HFFc6 (cell line): ENCODE data around the gene CTSH. TPM values are rescaled to one million over a fixed set of nuclear protein-coding genes. Genes with fewer than 3 reads are reported as not detected.

Source experiments
- DNase-seq: peaks from one replicate; pipeline ENCODE4 v3.0.0-alpha.2; 2018
- H3K27ac Mint-ChIP-seq: 2 replicates; pipeline ENCODE4 v1.8.0; 2020; ENCODE audit warnings: mild to moderate bottlenecking, mixed read lengths
- H3K27me3 Mint-ChIP-seq: 2 replicates; pipeline ENCODE4 v1.8.0; 2021; ENCODE audit warnings: mild to moderate bottlenecking, moderate library complexity, mixed read lengths; ENCODE audit not compliant: insufficient read depth
- H3K36me3 Mint-ChIP-seq: 2 replicates; pipeline ENCODE4 v1.8.0; 2021; ENCODE audit warnings: low read depth, mixed read lengths
- H3K4me1 Mint-ChIP-seq: 2 replicates; pipeline ENCODE4 v1.8.0; 2020; ENCODE audit warnings: low read depth, mixed read lengths
- H3K4me3 Mint-ChIP-seq: 2 replicates; pipeline ENCODE4 v1.8.0; 2020; ENCODE audit warnings: mild to moderate bottlenecking, moderate library complexity, mixed read lengths
- H3K9me3 Mint-ChIP-seq: 2 replicates; pipeline ENCODE4 v1.8.0; 2020; ENCODE audit warnings: mild to moderate bottlenecking, mixed read lengths
- CTCF ChIP-seq: fragments of 200-600 bp; sonication (generic); IDR thresholded peaks from 2 replicates; pipeline ENCODE4 v1.5.0; 2021; ENCODE audit warnings: antibody characterized with exemption, mild to moderate bottlenecking
- total RNA-seq, 6 experiments: library from RNA; stranded (reverse); fragmentation: NEBNext Ultra II Directional; extraction: Animal tissue kit (Norgen Biotek cat#: 25700); gene quantifications; 2 replicates in 1 of 6; 3 replicates in 5 of 6; pipeline ENCODE4 v1.2.3, GENCODE V29; 2021

CTSH gene
- total RNA-seq, 6 experiments from 2014 or later = 0.20 to 0.53 (median 0.38) TPM; not detected in 1

- peaks cover 20% of the 10 kb centered on the region for H3K27me3 Mint-ChIP-seq
- peaks cover 11% of the 10 kb centered on the region for H3K4me1 Mint-ChIP-seq
- no peak overlapping the region for H3K4me3 Mint-ChIP-seq
- no peak for DNase-seq
- no peaks in the 10 kb centered on the region for H3K9me3 Mint-ChIP-seq
- no peak for TF ChIP-seq CTCF
- H3K36me3 Mint-ChIP-seq = no peaks in the 10 kb centered on the region
- no peak overlapping the region for H3K27ac Mint-ChIP-seq
Observed at GRCh38 chr15:78981532-78982313, 36.9 kb upstream of the CTSH start.

GRCh38 chr15:78979456-78980320 is 34.8 kb upstream of the CTSH start:
- H3K4me1 Mint-ChIP-seq = peaks cover 11% of the 10 kb centered on the region
- H3K27ac Mint-ChIP-seq = no peak overlapping the region
- no peaks in the 10 kb centered on the region for H3K9me3 Mint-ChIP-seq
- TF ChIP-seq CTCF = peak; percentile 93
- H3K4me3 Mint-ChIP-seq = no peak overlapping the region
- H3K36me3 Mint-ChIP-seq = no peaks in the 10 kb centered on the region
- peaks cover 20% of the 10 kb centered on the region for H3K27me3 Mint-ChIP-seq
- peak; percentile 76 for DNase-seq

- no peak overlapping the region for H3K4me3 Mint-ChIP-seq
- DNase-seq = no peak
- H3K4me1 Mint-ChIP-seq = peaks cover 11% of the 10 kb centered on the region
- peaks cover 20% of the 10 kb centered on the region for H3K27me3 Mint-ChIP-seq
- peak overlapping the region; percentile 60 for H3K27ac Mint-ChIP-seq
- no peaks in the 10 kb centered on the region for H3K36me3 Mint-ChIP-seq
- H3K9me3 Mint-ChIP-seq = no peaks in the 10 kb centered on the region
- TF ChIP-seq CTCF = no peak
Observed at GRCh38 chr15:78978601-78979179, 33.8 kb upstream of the CTSH start.

GRCh38 chr15:78977591-78978347 is 32.9 kb upstream of the CTSH start:
- Mint-ChIP-seq H3K27me3 (peaks cover 20% of the 10 kb centered on the region), H3K36me3 (no peaks in the 10 kb centered on the region), H3K4me1 (peaks cover 11% of the 10 kb centered on the region), H3K4me3 (no peak overlapping the region), H3K27ac (no peak overlapping the region), H3K9me3 (no peaks in the 10 kb centered on the region)
- no peak for TF ChIP-seq CTCF
- DNase-seq = no peak

GRCh38 chr15:78977091-78977571 is 32.3 kb upstream of the CTSH start:
- Mint-ChIP-seq H3K27ac (no peak overlapping the region), H3K4me3 (no peak overlapping the region), H3K9me3 (no peaks in the 10 kb centered on the region), H3K4me1 (peaks cover 6% of the 10 kb centered on the region), H3K36me3 (no peaks in the 10 kb centered on the region), H3K27me3 (peaks cover 19% of the 10 kb centered on the region)
- TF ChIP-seq CTCF = no peak
- no peak for DNase-seq
